HCT116 (cell line): Measurements from ENCODE around the gene MAST4. TPM values are rescaled to one million over a fixed set of nuclear protein-coding genes. Genes with fewer than 3 reads are reported as not detected.

Experiments used
- ATAC-seq: fragments of 200-7000 bp; cut with Tn5 transposase; 2 replicates; pipeline ENCODE4 v1.9.1; 2020; ENCODE audit warnings: mild to moderate bottlenecking, moderate library complexity
- BruUV-seq: library from RNA; stranded (reverse); fragments of 400-500 nt; replicated peaks from 2 replicates; lab custom pipeline; 2021; lab: Mats Ljungman, UMichigan
- CTCF ChIA-PET: fragments of 300-600 bp; sonication (Branson Sonifier 250); formaldehyde crosslinking; loops from one replicate; lab custom pipeline; 2021; ENCODE audit warnings: antibody characterized with exemption; lab: Charles Lee
- POLR2A ChIA-PET: fragments of 300-600, 350-600 bp; sonication (Branson Sonifier 250); formaldehyde crosslinking; loops from one replicate; lab custom pipeline; 2021; ENCODE audit warnings: antibody characterized with exemption; lab: Charles Lee
- RAD21 ChIA-PET, 2 experiments: fragments of 300-600 bp; sonication (Branson Sonifier 250); formaldehyde crosslinking; loops; one replicate each; lab custom pipeline; 2023; ENCODE audit warnings: low total read pairs in 2 of 2; ENCODE audit not compliant: uncharacterized antibody in 2 of 2, unreplicated experiment in 2 of 2, low non-redundant PET in 1 of 2; lab: Charles Lee
- DNase-seq: peaks from one replicate; pipeline ENCODE4 v3.0.0-alpha.2; 2010; ENCODE audit warnings: low read depth, low spot score
- H2AFZ ChIP-seq: fragments of 200-600 bp; shearing (Covaris generic), sonication (generic); 2 replicates; pipeline ENCODE4 v1.6.1; 2017; ENCODE audit warnings: low read depth, mixed run types, mixed read lengths, antibody characterized with exemption, low read length; ENCODE audit not compliant: poor library complexity, severe bottlenecking
- H3K27ac ChIP-seq: 2 replicates; pipeline ENCODE4 v1.5.1; 2012; ENCODE audit warnings: low read depth, low read length
- H3K27me3 ChIP-seq: fragments of 200-600 bp; sonication (generic); 2 replicates; pipeline ENCODE4 v1.6.1; 2016; ENCODE audit warnings: mixed run types, low read length, mixed read lengths; ENCODE audit not compliant: insufficient read depth
- H3K36me3 ChIP-seq, 2 experiments: fragments of 200-500 bp in 1 of 2; fragments of 200-600 bp in 1 of 2; sonication (Bioruptor generic) in 1 of 2; sonication (generic) in 1 of 2; 2 replicates each; pipeline versions ENCODE4 v1.5.1 to v1.6.1; 2014 to 2016; ENCODE audit warnings: low read length in 2 of 2, inconsistent platforms in 1 of 2, mixed read lengths in 1 of 2, mixed run types in 1 of 2; ENCODE audit not compliant: insufficient read depth in 2 of 2, control insufficient read depth in 1 of 2
- H3K4me1 ChIP-seq, 2 experiments: fragments of 200-600 bp in 1 of 2; sonication (generic) in 1 of 2; 2 replicates each; pipeline versions ENCODE4 v1.5.1 to v1.6.1; 2012 to 2017; ENCODE audit warnings: low read length in 2 of 2, inconsistent platforms in 1 of 2, mild to moderate bottlenecking in 1 of 2, mixed read lengths in 1 of 2, mixed run types in 1 of 2, moderate library complexity in 1 of 2; ENCODE audit not compliant: insufficient read depth in 2 of 2, control insufficient read depth in 1 of 2
- H3K4me2 ChIP-seq: fragments of 200-600 bp; sonication (generic); 2 replicates; pipeline ENCODE4 v1.6.1; 2017; ENCODE audit warnings: mixed run types, low read length, mixed read lengths
- H3K4me3 ChIP-seq, 2 experiments: fragments of 200-600 bp in 1 of 2; sonication (generic) in 1 of 2; replicated peaks in 1 of 2; 2 replicates each; pipeline ENCODE4 v1.5.1; 2011 to 2016; ENCODE audit warnings: low read length in 2 of 2, control low read depth in 1 of 2, low read depth in 1 of 2, mild to moderate bottlenecking in 1 of 2, mixed read lengths in 1 of 2, mixed run types in 1 of 2
- H3K79me2 ChIP-seq: fragments of 200-600 bp; sonication (generic); 2 replicates; pipeline ENCODE4 v1.6.1; 2017; ENCODE audit warnings: mild to moderate bottlenecking, mixed run types, low read length, moderate library complexity, mixed read lengths; ENCODE audit not compliant: insufficient read depth
- H3K9ac ChIP-seq: fragments of 200-600 bp; sonication (generic); 2 replicates; pipeline ENCODE4 v1.6.1; 2016; ENCODE audit warnings: low read length, mixed read lengths
- H3K9me2 ChIP-seq: fragments of 200-600 bp; sonication (generic), shearing (Covaris generic); 2 replicates; pipeline ENCODE4 v1.6.1; 2017; ENCODE audit warnings: mixed run types, mild to moderate bottlenecking, moderate library complexity; ENCODE audit not compliant: insufficient read depth
- H3K9me3 ChIP-seq, 2 experiments: fragments of 200-500 bp in 1 of 2; fragments of 200-600 bp in 1 of 2; sonication (Bioruptor generic) in 1 of 2; sonication (generic) in 1 of 2; 2 replicates each; pipeline ENCODE4 v1.6.1; 2014 to 2017; ENCODE audit warnings: low read length in 2 of 2, mixed read lengths in 2 of 2, inconsistent platforms in 1 of 2, low read depth in 1 of 2, mild to moderate bottlenecking in 1 of 2, mixed run types in 1 of 2, moderate library complexity in 1 of 2; ENCODE audit not compliant: control insufficient read depth in 1 of 2, insufficient read depth in 1 of 2
- H4K20me1 ChIP-seq: fragments of 200-600 bp; sonication (generic), shearing (Covaris generic); 2 replicates; pipeline ENCODE4 v1.6.1; 2017; ENCODE audit warnings: mixed run types, mild to moderate bottlenecking, moderate library complexity; ENCODE audit not compliant: insufficient read depth
- ATF3 ChIP-seq: IDR thresholded peaks from 2 replicates; pipeline ENCODE4 v1.6.1; 2012
- CEBPB ChIP-seq: IDR thresholded peaks from 2 replicates; pipeline ENCODE4 v1.6.1; 2012; ENCODE audit warnings: low read depth
- CTCF ChIP-seq, 3 experiments: fragments of 200-600 bp in 1 of 3; sonication (generic) in 1 of 3; IDR thresholded peaks in 2 of 3; conservative IDR thresholded peaks in 1 of 3; 2 replicates each; pipeline ENCODE4 v1.5.1; 2012 to 2017; ENCODE audit warnings: low read depth in 2 of 3, low read length in 2 of 3, antibody characterized with exemption in 1 of 3, borderline replicate concordance in 1 of 3, control low read depth in 1 of 3, mild to moderate bottlenecking in 1 of 3, mixed read lengths in 1 of 3, mixed run types in 1 of 3, moderate library complexity in 1 of 3; ENCODE audit not compliant: insufficient read depth in 1 of 3
- EGR1 ChIP-seq: IDR thresholded peaks from 2 replicates; pipeline ENCODE4 v1.6.1; 2012; ENCODE audit warnings: low read depth
- ELF1 ChIP-seq: IDR thresholded peaks from 2 replicates; pipeline ENCODE4 v1.6.1; 2012; ENCODE audit warnings: low read depth, borderline replicate concordance
- EZH2 ChIP-seq: fragments of 200-600 bp; sonication (generic); IDR thresholded peaks from 2 replicates; pipeline ENCODE4 v1.6.1; 2017; ENCODE audit warnings: antibody characterized with exemption, mixed run types
- EZH2phosphoT487 ChIP-seq: fragments of 200-600 bp; IDR thresholded peaks from 2 replicates; pipeline ENCODE4 v1.6.1; 2018; ENCODE audit warnings: antibody characterized with exemption, borderline replicate concordance
- FOSL1 ChIP-seq: IDR thresholded peaks from 2 replicates; pipeline ENCODE4 v1.6.1; 2012; ENCODE audit warnings: low read depth
- JUND ChIP-seq: IDR thresholded peaks from 2 replicates; pipeline ENCODE4 v1.6.1; 2012
- MAX ChIP-seq: IDR thresholded peaks from 2 replicates; pipeline ENCODE4 v1.6.1; 2012
- POLR2A ChIP-seq: IDR thresholded peaks from 2 replicates; pipeline ENCODE4 v1.7.0; 2011; ENCODE audit warnings: borderline replicate concordance; ENCODE audit not compliant: insufficient read depth, insufficient read length; ENCODE audit errors: extremely low read depth
- RAD21 ChIP-seq: IDR thresholded peaks from 2 replicates; pipeline ENCODE4 v1.6.1; 2012; ENCODE audit warnings: low read depth, mild to moderate bottlenecking
- SIN3A ChIP-seq: IDR thresholded peaks from 2 replicates; pipeline ENCODE4 v1.6.1; 2012; ENCODE audit warnings: low read depth
- SP1 ChIP-seq: IDR thresholded peaks from 2 replicates; pipeline ENCODE4 v1.6.1; 2012; ENCODE audit warnings: low read depth
- SRF ChIP-seq: IDR thresholded peaks from 2 replicates; pipeline ENCODE4 v1.6.1; 2012; ENCODE audit warnings: low read depth
- TCF7L2 ChIP-seq: IDR thresholded peaks from 2 replicates; pipeline ENCODE4 v1.7.0; 2011; ENCODE audit warnings: borderline replicate concordance, inconsistent platforms; ENCODE audit not compliant: insufficient read depth, insufficient read length; ENCODE audit errors: extremely low read depth
- YY1 ChIP-seq: IDR thresholded peaks from 2 replicates; pipeline ENCODE4 v1.6.1; 2011; ENCODE audit warnings: low read length, low read depth, moderate library complexity, mild to moderate bottlenecking; ENCODE audit not compliant: insufficient replicate concordance; ENCODE audit errors: extremely low read depth
- ZBTB33 ChIP-seq: IDR thresholded peaks from 2 replicates; pipeline ENCODE4 v1.6.1; 2011; ENCODE audit warnings: mild to moderate bottlenecking, low read length, moderate library complexity; ENCODE audit not compliant: insufficient replicate concordance; ENCODE audit errors: extremely low read depth
- ZFX ChIP-seq: fragments of 450-650 bp; IDR thresholded peaks from 2 replicates; pipeline ENCODE4 v1.6.1; 2017
- intact Hi-C: fragments of 100-400 bp; cut with micrococcal nuclease; formaldehyde crosslinking; loops from 2 replicates; pipeline ENCODE4 v1.10.0; 2022
- total RNA-seq: library from RNA; stranded (reverse); gene quantifications from one replicate; pipeline ENCODE4 v1.2.1, GENCODE V29; 2021; ENCODE audit not compliant: unreplicated experiment

MAST4 gene
- total RNA-seq, 1 experiment from 2014 or later = 1.1 TPM

GRCh38 chr5:66824476-66824875 lies 228.3 kb downstream of the MAST4 start:
- no peak overlapping the region for H3K27ac ChIP-seq
- no peaks in the 10 kb centered on the region for H3K9me2 ChIP-seq
- BruUV-seq = no TSS peak
- ChIA-PET POLR2A (no interaction called here), RAD21 (no interaction called here), CTCF (interaction anchor here (0.8 to 1.3 kb wide), 2 partner anchors 10 kb away, joined by 3 read pairs; no protein-coding TSS in a partner anchor)
- no peaks in the 10 kb centered on the region for H3K79me2 ChIP-seq
- H4K20me1 ChIP-seq = no peaks in the 10 kb centered on the region
- no peaks in the 10 kb centered on the region for H3K36me3 ChIP-seq
- no peaks in the 10 kb centered on the region for H3K4me1 ChIP-seq
- peaks cover 28% of the 10 kb centered on the region for H3K27me3 ChIP-seq
- no peak overlapping the region for H3K4me3 ChIP-seq
- no peak for DNase-seq
- intact Hi-C loops = no loop called here
- no peaks in the 10 kb centered on the region for H3K9me3 ChIP-seq
- no peak overlapping the region for H3K9ac ChIP-seq
- H3K4me2 ChIP-seq = no peak overlapping the region
- H2AFZ ChIP-seq = no peak overlapping the region
- TF ChIP-seq RAD21 = no peak
- TF ChIP-seq SIN3A = no peak
- ATAC-seq = no peak

- Histone ChIP-seq H3K4me2 (no peak overlapping the region), H3K4me1 (no peaks in the 10 kb centered on the region), H4K20me1 (no peaks in the 10 kb centered on the region), H2AFZ (no peak overlapping the region), H3K9ac (no peak overlapping the region), H3K79me2 (no peaks in the 10 kb centered on the region), H3K36me3 (no peaks in the 10 kb centered on the region), H3K9me2 (no peaks in the 10 kb centered on the region)
- RAD21 ChIA-PET = no interaction called here
- intact Hi-C loops = no loop called here
- ATAC-seq = no peak
- CTCF ChIA-PET = no interaction called here
- no TSS peak for BruUV-seq
- TF ChIP-seq ATF3 (no peak), EZH2phosphoT487 (no peak), EGR1 (no peak), TCF7L2 (no peak), ELF1 (no peak), SIN3A (no peak), ZFX (no peak), YY1 (no peak), EZH2 (no peak), POLR2A (no peak), JUND (no peak), RAD21 (no peak), CTCF (IDR thresholded peaks at IDR 0.05 in 2 of 3, conservative IDR thresholded peaks at IDR 0.05 in 1 of 3; ENCODE audit: borderline replicate concordance in 1 of 3, insufficient read depth in 1 of 3, low read depth in 2 of 3, low read length in 2 of 3) (no peak), ZBTB33 (no peak), MAX (no peak), CEBPB (no peak), SP1 (no peak), FOSL1 (no peak), SRF (no peak)
- TF ChIP-seq, all 23 proteins: peak for 0
- Histone ChIP-seq H3K27me3 (peaks cover 28% of the 10 kb centered on the region), H3K9me3 (no peaks in the 10 kb centered on the region), H3K27ac (no peak overlapping the region), H3K4me3 (no peak overlapping the region)
- POLR2A ChIA-PET = no interaction called here
- DNase-seq = no peak
These were observed 230.1 kb downstream of the MAST4 start for GRCh38 chr5:66826263-66826662.
